Measurements from ENCODE around the gene DDX4. TPM values are rescaled to one million over a fixed set of nuclear protein-coding genes. Genes with fewer than 3 reads are reported as not detected.

The DDX4 gene
- total RNA-seq (2022; extraction: Qiagen RNA extraction): not detected in 5 replicates

DNA sequence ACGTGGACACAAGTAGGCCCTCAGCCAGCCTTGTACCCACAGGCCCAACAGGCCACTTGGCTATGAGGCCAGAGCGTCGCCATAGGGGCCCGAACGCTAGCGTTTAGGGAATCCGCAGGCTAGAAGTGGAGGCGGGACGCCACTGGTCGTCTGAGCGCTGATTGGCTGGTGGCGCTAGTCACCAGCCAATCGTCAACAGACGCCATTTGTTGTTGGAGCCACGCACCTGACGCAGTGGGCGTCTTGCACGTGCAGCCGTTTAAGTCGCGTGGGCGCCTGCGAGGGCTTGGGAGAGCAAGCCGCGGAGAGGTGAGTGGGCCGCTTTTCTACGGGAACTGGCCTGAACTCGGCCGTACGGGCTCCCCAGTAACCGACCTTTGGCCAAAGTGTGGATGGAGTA, at the start of gene DDX4:
Gene DDX4 (plus strand): TSS at position 269 of the 400 bp plus-strand sequence. CDS start 903 bp downstream, outside the sequence.

DNA sequence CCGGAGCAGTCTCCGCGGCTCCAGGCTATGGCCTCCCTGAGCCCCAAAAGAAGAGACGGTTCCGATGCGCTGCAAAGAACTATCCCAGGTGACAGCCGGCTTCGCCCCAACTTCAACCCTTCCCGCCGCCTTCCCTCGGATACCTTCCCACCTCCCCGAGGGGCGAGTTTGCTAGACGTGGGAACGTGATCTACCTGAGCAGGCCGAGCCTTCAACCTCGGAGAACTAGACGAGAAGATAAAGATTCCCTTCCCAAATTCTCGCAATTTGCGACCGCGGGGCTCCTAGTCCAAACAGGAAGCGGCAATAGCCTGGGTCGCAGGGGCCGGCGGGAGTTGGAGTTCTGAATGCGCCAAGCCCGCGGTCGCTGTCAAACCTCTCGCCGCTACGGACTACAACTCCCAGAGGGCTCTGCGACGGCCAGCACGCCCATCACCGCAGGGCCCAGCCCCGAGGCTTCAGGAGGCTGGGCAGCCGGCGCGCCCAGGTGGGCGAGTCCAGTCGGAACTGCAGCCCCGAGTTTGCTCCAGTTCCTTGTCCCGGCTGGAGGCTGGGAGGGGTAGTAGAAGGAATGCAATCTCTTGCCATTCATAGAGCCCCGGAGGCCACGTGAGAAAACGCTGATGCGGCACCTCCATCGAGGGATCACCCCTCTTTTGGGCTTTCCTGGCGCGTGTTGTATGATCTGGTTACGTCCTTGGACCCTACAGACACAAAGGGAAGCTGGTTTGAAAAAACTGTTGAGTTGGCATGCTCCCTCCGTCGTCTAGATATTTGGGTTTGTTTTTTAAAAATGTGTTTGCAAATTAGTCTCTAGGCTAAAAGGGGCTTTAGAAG, 25.6 kb upstream of the DDX4 start, which contains the start of gene SLC38A9:
Gene SLC38A9 (minus strand): TSS at position 302 of the 837 bp plus-strand sequence. CDS start 14,366 bp downstream, outside the sequence.

GRCh38 chr5:55850839-55851674, 113.2 kb downstream of the DDX4 start, which contains the start of gene IL31RA:
Gene IL31RA (plus strand): TSS chr5:55851357. CDS start chr5:55851571, 214 bp downstream.

Other genes starting within 250 kb of the DDX4 start
- gene PLPP1, start 203.1 kb upstream of the DDX4 start, total RNA-seq (2022; extraction: Qiagen RNA extraction): 30.0 to 41.2 TPM (median 36.8 TPM) in 5 replicates
- 22.4 to 36.7 TPM (median 23.7 TPM) in 5 replicates for gene SLC38A9, start 25.7 kb upstream of the DDX4 start, total RNA-seq (2022; extraction: Qiagen RNA extraction)
- 1.3 to 1.5 TPM (median 1.5 TPM) in 5 replicates for gene IL31RA, start 113.3 kb downstream of the DDX4 start, total RNA-seq (2022; extraction: Qiagen RNA extraction)

Measured in A549 treated with CORT108297 at 1 μM for 4 hours (cell line).